Endothelial cell of hepatic sinusoid (primary cell): ENCODE measurements around the gene DLGAP3.
"Not testable (repeated sequence)": the region's sequence is repeated elsewhere in the genome, so short reads cannot be mapped to it uniquely, and the experiment has no call there.

Source experiments
- in situ Hi-C: cut with HindIII; loops from 2 replicates; pipeline ENCODE4 v1.10.0; 2017; ENCODE audit warnings: low sequenced_read_pairs

The DLGAP3 gene

GRCh38 chr1:34929497-34929852 lies at the start of gene DLGAP3:
Gene DLGAP3 (minus strand): TSS chr1:34929650. CDS start chr1:34905383, 24,267 bp downstream.
- in situ Hi-C loops = loop anchor here (5.0 kb wide), 1 partner anchor 62 kb away; no protein-coding TSS in a partner anchor

GRCh38 chr1:34978921-34979320 lies 49.5 kb upstream of the DLGAP3 start:
- in situ Hi-C loops = loop anchor here (5.0 kb wide), 1 partner anchor 102 kb away; no protein-coding TSS in a partner anchor

- in situ Hi-C loops = loop anchor here (5.0 kb wide), 1 partner anchor 101 kb away; no protein-coding TSS in a partner anchor
Measured at GRCh38 chr1:34977858-34978257, 48.4 kb upstream of the DLGAP3 start.

- in situ Hi-C loops = loop anchor here (5.0 kb wide), 1 partner anchor 100 kb away; no protein-coding TSS in a partner anchor
Measured at GRCh38 chr1:34977210-34977471, 47.7 kb upstream of the DLGAP3 start.

GRCh38 chr1:34976384-34977209 lies 47.1 kb upstream of the DLGAP3 start:
- in situ Hi-C loops = loop anchor here (5.0 kb wide), 1 partner anchor 99 kb away; no protein-coding TSS in a partner anchor

GRCh38 chr1:34975771-34976170 lies 46.3 kb upstream of the DLGAP3 start:
- in situ Hi-C loops = loop anchor here (5.0 kb wide), 1 partner anchor 98 kb away; no protein-coding TSS in a partner anchor

GRCh38 chr1:34975338-34975737 lies 45.9 kb upstream of the DLGAP3 start:
- in situ Hi-C loops = loop anchor here (5.0 kb wide), 1 partner anchor 98 kb away; no protein-coding TSS in a partner anchor

- in situ Hi-C loops = loop anchor here (5.0 kb wide), 2 partner anchors 73 to 97 kb away; no protein-coding TSS in a partner anchor
Measured at GRCh38 chr1:34974626-34975025, 45.2 kb upstream of the DLGAP3 start.

- in situ Hi-C loops = loop anchor here (5.0 kb wide), 1 partner anchor 74 kb away; no protein-coding TSS in a partner anchor
Measured at GRCh38 chr1:34973326-34973725, 43.9 kb upstream of the DLGAP3 start.

GRCh38 chr1:34970829-34971228 lies 41.4 kb upstream of the DLGAP3 start:
- in situ Hi-C loops = loop anchor here (5.0 kb wide), 1 partner anchor 76 kb away; no protein-coding TSS in a partner anchor

GRCh38 chr1:34970220-34970735 lies 40.8 kb upstream of the DLGAP3 start:
- in situ Hi-C loops = loop anchor here (5.0 kb wide), 1 partner anchor 77 kb away; no protein-coding TSS in a partner anchor

GRCh38 chr1:34968297-34968696 lies 38.8 kb upstream of the DLGAP3 start:
- in situ Hi-C loops = not testable (repeated sequence)

- in situ Hi-C loops = not testable (repeated sequence)
Measured at GRCh38 chr1:34967672-34968071, 38.2 kb upstream of the DLGAP3 start.

GRCh38 chr1:34965597-34965996 lies 36.1 kb upstream of the DLGAP3 start:
- in situ Hi-C loops = no loop called here

GRCh38 chr1:34950428-34950827 lies 21.0 kb upstream of the DLGAP3 start:
- in situ Hi-C loops = no loop called here

GRCh38 chr1:34948739-34949138 lies 19.3 kb upstream of the DLGAP3 start:
- in situ Hi-C loops = not testable (repeated sequence)

- in situ Hi-C loops = not testable (repeated sequence)
Measured at GRCh38 chr1:34947641-34948314, 18.3 kb upstream of the DLGAP3 start.

- in situ Hi-C loops = no loop called here
Measured at GRCh38 chr1:34946211-34946610, 16.8 kb upstream of the DLGAP3 start.

- in situ Hi-C loops = not testable (repeated sequence)
Measured at GRCh38 chr1:34941798-34942197, 12.3 kb upstream of the DLGAP3 start.

- in situ Hi-C loops = loop anchor here (5.0 kb wide), 1 partner anchor 52 kb away; no protein-coding TSS in a partner anchor
Measured at GRCh38 chr1:34930702-34931071, 1.2 kb upstream of the DLGAP3 start.
